HG02938 (cell line): Measurements from ENCODE around the gene NDUFA3.
"Not testable (repeated sequence)": the region's sequence is repeated elsewhere in the genome, so short reads cannot be mapped to it uniquely, and the experiment has no call there.

Source experiments
- ATAC-seq: cut with Tn5 transposase; IDR thresholded peaks from one replicate; pipeline ENCODE4 v1.9.1; 2021; ENCODE audit warnings: mild to moderate bottlenecking, moderate library complexity; ENCODE audit not compliant: unreplicated experiment

The NDUFA3 gene

DNA sequence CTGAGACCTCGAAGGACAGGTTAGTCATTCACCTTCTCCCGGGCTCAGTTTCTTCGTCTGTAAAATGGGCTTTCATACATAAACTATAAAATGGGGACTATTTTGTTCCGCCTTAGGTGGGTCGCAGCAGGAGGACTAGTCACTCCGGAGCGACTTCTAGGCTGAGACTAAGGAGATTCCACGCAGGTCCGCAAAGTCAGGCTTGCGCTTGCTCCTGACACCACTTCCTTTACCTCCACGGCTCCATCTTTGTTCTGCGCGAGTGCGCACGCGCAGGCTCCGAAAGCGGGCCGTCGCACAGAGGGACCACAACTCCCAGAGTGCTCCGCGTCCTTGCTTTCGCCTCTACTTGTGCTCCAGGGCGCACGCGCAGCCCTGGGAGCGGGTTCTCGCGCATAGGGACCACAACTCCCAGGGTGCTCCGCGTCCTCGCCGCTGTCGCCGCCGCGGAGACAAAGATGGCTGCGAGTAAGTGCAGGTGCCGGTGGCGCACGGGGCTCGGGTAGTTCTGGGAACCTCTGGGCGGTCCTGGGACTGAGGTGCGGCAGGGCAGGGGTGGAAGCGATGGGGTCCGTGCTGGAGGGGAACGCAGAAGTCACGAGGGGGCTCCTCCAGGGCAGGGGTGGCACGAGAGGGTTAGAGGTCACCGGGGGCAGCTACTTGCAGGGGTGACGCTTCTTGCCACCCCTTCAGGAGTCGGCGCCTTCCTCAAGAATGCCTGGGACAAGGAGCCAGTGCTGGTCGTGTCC, at the start of gene NDUFA3:
TSS of gene NDUFA3 (plus strand) at position 435 of the 749 bp plus-strand sequence. CDS start at position 459, 24 bp downstream.
- ATAC-seq: peak; percentile 85

DNA sequence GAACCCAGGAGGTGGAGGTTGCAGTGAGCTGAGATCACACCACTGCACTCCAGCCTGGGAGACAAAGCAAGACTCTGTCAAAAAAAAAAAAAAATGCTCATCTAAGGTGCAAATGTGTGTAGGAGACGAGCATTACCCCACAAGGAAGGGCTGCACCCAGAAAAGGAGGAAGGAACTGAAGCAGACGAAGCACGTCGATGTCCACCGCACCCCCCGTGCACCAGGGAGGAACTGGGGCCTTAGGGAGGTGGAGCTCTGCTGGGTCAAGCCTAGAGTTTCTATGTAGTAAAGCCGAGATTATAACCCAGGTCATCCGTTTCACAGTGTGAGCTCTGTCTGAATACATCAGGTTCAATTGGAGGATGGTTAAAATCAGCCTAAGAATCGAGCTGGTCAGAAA, 40.0 kb upstream of the NDUFA3 start:
- ATAC-seq: no peak

DNA sequence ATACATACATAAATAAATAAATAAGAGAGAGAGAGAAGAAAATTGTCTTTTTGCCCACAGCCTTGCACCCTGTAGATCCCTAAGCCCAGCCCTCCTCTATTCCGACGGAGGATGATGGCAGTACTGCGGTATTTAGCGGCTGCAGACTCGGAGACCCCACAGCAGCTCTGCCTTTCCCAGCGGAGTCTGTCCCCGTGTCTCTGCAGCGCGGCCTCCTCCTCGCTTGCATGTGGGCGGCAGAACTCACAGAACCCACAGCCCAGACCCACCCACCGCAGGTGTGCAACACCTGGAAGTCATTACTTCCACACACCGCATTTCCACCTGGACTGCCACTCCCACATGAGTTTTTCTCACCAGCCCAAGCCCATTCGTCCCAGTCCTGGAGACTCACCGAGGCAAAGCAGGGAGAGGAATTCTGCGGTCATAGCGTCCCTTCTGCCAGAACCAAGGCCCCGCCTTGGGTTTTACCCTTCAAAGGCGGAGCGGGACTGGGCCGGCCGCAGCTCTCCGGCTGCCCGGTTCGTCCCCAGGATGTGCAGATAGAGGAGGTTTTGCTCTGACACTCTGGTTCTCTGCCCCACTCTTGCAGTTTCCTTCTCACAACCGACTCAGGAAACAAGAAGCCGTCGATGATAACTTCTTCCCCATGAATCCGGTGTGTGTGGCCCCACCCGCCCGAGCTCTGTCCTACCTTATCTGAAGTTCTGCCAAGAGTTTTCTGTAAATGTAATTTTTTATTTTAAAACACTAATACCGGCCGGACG, 39.1 kb upstream of the NDUFA3 start, which contains the start of gene VSTM1:
TSS of gene VSTM1 (minus strand) at position 548 of the 767 bp plus-strand sequence. CDS start at position 428, 120 bp downstream.
- ATAC-seq: no peak

DNA sequence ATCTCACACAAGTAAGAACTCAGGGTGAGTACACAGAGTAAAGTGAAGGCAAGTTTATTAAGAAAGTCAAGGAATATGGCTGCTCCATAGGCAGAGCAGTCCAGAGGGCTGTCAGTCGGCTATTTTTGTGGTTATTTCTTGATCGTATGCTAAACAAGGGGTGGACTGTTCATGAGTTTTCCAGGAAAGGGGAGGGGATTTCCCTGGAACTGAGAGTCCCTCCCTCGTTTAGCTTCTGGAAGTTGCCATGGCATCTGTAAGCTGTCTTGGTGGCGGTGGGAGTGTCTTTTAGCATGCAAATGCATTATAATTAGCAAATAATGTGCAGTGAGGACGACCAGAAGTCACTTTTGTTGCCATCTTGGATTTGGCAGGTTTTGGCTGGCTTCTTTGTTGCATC, 33.2 kb upstream of the NDUFA3 start:
- no peak for ATAC-seq

DNA sequence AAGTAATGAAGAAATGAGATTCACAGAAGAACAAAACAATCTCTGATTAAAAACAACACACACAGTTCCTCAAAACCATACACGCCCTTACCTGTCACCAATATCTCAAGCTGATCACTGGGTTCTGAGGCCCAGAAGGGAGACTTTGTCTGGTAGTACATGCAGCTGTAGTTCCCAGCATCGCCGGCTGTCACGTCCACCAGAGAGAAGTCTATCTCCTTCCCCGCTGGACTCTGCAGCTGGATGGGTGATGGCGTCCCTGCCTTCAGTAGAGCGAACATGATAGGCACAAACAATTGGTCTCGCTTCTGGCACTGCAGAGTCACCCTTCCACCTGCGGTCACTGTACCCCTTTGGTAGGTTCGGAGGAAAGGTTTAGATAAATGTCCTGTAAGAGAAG, 28.8 kb upstream of the NDUFA3 start:
- no peak for ATAC-seq

DNA sequence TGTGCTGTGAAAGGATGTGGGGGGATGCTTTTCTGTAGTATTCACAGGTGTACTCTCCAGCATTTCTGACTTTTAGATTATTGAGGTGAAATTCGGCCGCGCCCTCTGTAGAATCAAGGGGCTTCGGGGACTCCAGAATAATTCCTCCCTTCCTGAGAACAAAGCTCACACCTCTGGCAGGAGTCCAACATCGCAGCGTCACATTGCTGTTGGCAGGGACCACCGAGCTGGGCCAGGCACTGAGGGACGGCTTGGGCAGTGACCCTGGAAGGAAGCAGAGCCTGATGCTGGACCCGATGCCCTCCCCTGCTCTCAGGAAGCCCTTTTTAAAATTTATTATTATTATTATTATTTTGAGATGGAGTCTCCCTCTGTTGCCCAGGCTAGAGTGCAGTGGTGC, 27.8 kb upstream of the NDUFA3 start:
- no peak for ATAC-seq

DNA sequence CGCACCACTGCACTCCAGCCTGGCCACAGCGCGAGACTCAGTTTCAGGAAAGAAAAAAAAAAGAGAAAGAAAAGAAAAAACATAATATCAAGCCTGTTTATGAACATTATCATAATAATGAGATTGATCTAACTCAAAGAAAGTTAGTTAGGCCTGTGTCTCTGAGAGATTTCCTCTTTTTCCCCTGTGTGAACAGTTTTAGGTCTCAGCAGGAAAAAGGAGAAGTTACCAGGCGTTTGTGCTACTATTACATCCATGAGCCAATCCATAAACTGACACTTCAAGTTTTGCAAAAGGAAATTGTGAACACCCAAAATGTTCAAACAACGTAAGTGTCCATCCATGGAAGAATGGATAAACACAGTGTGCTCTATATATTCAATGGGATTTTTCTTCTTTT, 25.3 kb upstream of the NDUFA3 start:
- ATAC-seq: no peak

DNA sequence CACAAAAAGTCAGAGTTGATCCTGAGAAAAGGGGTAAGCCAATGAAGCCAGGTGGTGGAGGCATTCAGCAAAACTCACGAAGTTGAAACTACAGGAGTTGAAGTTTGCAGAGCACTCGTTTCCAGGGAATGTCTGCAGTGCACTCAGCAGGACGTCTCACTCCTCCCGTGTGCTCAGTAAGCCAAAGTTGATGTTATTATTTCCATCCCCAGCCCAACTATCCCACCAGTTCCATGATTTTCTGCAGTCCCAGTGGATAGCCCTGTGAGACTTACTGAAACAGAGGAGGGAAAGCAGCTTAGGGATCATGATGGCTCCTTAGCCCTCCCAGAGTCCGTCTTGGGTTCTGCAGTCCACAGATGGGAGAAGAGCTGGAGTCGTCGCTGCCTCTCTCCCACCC, 21.6 kb upstream of the NDUFA3 start, which contains the start of gene TARM1:
TSS of gene TARM1 (minus strand) at position 334 of the 400 bp plus-strand sequence. CDS start at position 309, 25 bp downstream.
- ATAC-seq: no peak

DNA sequence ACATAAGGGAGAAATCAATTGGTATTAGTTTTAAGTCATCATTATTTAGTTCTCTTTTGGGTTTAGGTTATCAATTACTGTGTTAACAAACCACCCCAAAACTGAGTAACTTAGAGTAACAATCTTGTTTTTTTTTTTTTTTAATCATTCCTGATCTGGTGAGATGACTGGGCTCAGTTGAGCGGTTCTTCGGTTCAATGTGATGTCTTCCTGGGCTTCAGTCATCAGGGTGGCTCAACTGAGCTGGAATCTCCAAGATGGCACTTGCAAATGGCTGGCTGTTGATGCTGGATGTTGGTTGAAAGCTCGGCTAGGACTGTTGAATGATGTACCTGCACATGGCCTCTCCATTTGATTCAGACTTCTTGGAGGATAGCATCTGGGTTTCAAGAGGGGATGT, 18.2 kb upstream of the NDUFA3 start:
- ATAC-seq: no peak

DNA sequence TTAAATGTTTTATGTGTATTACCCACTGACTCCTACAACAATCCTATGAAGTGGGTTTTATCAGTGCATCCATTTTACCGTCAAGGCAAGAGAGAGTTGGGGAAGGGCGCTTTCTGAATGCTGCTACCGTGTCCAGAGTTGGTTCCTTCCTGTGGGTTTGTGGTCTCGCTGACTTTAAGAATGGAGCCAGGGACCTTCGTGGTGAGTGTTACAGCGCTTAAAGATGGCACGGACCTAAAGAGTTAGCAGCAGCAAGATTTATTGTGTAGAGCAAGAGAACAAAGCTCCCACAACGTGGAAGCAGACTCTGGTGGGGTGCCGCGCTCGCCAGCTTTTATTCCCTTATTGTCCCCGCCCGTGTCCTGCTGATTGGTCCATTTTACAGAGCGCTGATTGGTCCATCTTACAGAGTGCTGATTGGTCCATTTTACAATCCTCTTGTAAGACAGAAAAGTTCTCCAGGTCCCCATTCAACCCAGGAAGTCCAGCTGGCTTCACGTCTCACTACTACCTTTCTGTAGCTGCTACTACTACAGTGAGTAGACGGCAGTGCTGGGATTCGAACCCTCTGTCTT, 8.1 kb upstream of the NDUFA3 start:
- ATAC-seq: no peak

DNA sequence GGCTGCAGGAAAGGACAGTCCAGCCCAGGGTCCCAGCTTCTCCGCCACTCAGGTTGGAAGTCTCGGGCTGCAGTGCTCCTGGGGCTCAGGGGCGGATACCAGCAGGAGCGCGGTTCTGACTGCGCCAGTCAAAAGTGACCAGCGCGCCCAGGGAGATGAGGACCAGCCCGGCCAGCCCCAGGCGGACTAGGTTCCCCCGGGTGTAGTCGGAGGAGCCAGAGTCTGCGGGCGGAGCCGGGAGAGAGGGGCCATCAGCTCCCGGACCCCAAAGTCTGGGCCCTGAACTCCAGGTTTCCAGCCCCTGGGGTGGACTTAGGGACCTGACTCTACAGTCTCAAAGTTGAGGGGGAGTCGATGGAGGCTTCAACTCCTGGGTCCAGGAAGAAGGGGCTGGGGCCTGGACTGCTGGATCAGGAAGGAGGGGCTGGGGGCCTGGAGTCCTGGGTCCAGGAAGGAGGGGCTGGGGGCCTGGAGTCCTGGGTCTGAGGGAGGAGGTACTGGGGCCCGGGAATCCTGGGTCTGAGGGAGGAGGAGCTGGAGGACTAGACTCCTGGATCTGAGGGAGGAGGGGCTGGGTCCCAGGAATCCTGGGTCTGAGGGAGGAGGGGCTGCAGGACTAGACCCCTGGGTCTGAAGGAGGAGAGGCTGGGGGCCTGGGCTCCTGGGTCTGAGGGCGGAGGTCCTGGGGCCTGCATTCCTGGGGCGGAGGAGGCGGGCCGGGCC, 7.4 kb upstream of the NDUFA3 start:
- no peak for ATAC-seq

DNA sequence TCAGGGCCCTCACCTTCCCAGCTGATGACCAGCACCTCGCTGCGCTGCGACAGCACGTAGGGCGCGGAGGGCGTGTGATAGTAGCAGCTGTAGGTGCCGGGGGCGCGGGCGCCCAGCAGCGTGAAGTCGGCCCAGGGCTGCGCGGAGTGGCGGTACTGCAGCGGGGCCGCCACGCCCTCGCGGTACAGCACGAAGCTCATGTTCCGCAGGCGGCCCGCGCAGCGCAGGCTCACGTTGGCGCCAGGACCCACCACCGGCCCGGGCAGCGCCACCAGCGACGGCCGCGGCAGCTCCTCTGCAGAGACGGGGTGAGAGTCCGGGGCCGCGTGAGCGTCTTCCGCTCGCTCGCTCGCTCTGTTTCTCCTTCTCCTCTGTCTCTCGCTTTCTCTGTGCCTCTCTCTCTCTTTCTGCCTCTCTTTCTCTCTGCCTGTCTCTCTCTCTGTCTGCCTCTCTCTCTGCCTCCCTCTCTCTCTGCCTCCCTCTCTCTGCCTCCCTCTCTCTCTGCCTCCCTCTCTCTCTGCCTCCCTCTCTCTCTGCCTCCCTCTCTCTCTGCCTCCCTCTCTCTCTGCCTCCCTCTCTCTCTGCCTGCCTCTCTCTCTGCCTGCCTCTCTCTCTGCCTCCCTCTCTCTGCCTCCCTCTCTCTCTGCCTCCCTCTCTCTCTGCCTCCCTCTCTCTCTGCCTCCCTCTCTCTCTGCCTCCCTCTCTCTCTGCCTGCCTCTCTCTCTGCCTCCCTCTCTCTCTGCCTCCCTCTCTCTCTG, 6.6 kb upstream of the NDUFA3 start:
- not testable (repeated sequence) for ATAC-seq

DNA sequence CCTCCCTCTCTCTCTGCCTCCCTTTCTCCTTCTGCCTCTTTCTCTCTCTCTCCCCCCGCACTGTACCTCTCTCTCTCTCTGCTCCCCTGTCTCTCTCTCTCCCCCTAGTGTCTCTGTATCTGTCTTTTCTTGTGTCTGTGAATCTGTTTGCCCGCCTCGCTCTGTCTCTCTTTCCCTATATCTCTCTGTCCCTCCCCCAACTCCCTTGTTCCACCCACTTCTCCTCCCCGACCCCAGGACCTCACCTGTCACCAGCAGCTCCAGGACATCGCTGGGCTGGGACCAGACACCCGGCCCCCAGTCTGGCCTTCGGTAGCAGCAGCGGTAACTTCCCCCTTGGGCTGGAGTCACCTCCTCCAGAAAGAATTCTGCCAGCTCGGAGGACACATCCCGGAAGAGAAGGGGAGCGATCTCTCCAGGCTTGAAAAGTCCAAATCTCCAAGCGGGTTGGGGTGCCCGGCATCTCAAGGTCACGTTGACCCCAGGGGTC, 6.0 kb upstream of the NDUFA3 start:
- ATAC-seq: no peak

DNA sequence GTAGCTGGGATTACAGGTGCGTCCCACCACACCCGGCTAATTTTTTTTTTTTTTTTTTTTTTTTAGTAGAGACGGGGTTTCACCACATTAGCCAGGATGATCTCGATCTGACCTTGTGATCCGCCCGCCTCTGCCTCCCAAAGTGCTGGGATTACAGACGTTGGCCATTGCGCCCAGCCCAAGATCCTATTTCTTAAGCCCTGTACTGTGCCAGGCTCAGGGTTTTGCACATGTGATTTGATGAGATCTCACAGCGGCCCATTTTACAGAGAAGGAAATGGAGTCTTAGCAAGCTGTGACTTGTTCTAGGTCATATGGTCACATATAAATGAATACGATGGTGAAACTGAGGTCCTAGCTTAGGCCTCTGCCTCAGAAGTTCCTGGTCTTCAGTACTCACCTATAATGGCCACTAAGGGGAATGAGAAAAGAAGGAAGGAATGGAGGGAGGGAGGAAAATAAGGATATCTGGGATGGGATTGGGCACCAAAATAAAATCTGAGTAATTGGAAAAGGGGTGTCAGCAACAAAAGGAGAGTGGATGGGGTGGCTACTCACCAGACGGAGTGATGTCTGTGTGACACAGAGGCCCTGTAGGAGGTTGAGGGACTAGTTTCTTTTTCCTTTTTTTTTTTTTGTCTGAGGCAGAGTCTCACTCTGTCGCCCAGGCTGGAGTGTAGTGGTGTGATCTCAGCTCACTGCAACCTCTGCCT, 3.3 kb upstream of the NDUFA3 start:
- ATAC-seq: no peak

DNA sequence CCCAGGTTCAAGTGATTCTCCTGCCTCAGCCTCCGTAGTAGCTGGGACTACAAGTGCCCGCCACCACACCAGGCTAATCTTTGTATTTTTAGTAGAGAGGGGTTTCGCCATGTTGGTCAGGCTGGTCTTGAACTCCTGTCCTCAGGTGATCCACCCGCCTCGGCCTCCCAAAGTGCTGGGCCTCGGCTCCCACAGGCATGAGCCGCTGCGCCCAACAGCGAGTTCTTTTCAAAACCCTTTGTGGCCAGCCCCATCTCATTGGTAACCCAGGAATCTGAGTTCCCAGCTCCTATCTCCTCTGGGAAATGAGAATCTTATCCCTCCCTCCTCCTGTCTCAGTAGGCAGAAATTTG, 2.8 kb upstream of the NDUFA3 start:
- ATAC-seq: not testable (repeated sequence)

DNA sequence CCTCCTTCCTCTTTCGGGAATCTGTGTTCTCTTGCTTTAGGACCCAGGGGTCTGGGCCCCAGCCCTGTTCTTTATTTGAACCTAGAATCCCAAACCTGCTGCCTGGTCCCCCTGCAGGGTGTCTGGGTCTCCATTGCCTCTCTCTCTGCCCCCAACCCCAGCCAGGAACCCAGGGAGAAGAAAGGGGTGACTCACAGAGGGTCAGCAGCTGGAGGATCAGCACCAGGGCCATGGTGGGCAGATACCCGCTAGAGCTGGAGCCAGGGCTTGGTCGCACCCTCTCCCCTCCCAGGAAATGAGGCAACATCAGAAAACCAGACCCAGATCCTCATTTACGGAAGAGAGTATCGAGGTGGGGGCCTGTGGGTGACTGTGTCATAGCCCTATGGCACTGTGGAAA, 2.1 kb upstream of the NDUFA3 start, which contains the start of gene OSCAR:
TSS of gene OSCAR (minus strand) at position 243 of the 400 bp plus-strand sequence. CDS start at position 232, 11 bp downstream.
- no peak for ATAC-seq

DNA sequence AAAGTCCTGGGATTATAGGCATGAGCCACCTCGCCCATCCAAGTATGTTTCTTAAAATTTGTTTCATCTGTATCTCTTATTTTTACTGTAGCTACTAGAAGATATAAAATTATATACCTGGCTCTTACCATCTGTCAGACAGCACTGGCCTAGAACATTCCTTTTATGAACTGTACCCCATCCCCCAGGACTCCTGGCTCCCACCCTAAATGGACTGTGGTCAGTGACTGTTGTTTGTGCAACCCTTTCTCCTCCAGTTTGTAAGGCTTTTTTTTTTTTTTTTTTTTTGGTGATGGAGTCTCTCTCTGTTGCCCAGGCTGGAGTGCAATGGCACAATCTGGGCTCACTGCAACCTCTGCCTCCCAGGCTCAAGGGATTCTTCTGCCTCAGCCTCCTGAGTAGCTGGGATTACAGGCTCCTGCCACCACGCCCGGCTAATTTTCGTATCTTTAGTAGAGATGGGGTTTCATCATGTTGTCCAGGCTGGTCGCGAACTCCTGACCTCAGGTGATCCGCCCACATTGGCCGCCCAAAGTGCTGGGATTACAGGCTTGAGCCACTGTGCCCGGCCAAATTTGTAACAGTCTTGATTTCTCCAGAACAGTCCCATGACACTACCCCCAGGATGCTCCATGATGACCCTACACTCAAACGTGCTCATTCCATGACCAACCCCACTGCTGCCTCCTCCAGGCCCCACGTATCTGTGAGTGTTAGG, 2.5 kb downstream of the NDUFA3 start:
- no peak for ATAC-seq

DNA sequence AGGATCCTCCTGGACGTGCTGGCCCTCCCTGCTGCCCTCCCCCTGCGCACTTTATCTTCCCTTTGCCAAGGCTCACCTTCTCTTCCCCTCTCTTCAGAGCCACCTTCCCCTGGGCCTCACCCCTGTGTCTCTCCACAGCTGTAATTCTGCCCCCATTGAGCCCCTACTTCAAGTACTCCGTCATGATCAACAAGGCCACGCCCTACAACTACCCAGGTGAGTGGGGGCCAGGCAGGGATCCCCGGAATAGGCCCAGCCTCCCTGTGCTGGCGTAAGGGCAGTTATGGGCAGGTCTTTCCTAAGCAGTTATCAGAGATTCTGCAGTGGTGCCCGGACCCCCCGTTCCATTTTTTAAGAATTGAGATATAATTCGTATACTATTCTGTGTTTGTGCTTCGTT, 3.1 kb downstream of the NDUFA3 start:
- no peak for ATAC-seq

DNA sequence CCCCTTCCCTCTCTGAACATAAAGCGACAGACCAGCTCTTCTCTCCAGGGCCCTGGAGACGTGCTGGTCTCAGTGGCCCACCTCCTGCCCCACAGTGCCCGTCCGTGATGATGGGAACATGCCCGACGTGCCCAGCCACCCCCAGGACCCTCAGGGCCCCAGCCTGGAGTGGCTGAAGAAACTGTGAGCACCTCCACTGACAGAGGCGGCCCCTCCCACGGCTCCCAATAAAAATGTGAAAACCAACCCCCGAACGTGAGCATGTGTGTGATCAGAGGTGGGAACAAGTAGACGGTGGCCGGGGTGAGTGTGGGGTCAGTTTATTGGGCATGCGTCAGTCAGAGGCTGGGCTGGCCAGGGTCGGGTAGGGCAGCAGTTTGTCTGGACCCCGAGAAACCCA, 4.1 kb downstream of the NDUFA3 start:
- no peak for ATAC-seq
